HepG2 (cell line): ENCODE measurements around the gene SCRT2. TPM values are rescaled to one million over a fixed set of nuclear protein-coding genes. Genes with fewer than 3 reads are reported as not detected.

ENCODE experiments used
- ATAC-seq: fragments of 200-7000 bp; cut with Tn5 transposase; 3 replicates; pipeline ENCODE4 v1.9.1; 2020; ENCODE audit warnings: mild to moderate bottlenecking, moderate library complexity
- BruUV-seq: library from RNA; stranded (reverse); fragments of 400-500 nt; replicated peaks from 2 replicates; lab custom pipeline; 2021; lab: Mats Ljungman, UMichigan
- CTCF ChIA-PET: fragments of 300-600 bp; formaldehyde crosslinking; extraction: SDS; loops from one replicate; lab custom pipeline; 2021; ENCODE audit warnings: low total read pairs, inconsistent platforms, low intra/inter-chr PET ratio; lab: Yijun Ruan, JAX
- POLR2A ChIA-PET: fragments of 350-600 bp; sonication (Branson Sonifier 250); formaldehyde crosslinking; loops from one replicate; lab custom pipeline; 2020; ENCODE audit warnings: antibody characterized with exemption, inconsistent platforms; lab: Yijun Ruan, JAX
- DNase-seq: peaks from one replicate; pipeline ENCODE4 v3.0.0-alpha.2; 2015; ENCODE audit warnings: low spot score
- FAIRE-seq: peaks from 3 replicates; lab custom pipeline; 2011; peaks lifted over from hg19 to GRCh38; lab: Jason Lieb, UNC
- H2AFZ ChIP-seq: one replicate; pipeline ENCODE4 v1.6.1; 2011; ENCODE audit warnings: low read length, inconsistent platforms
- H3K27ac ChIP-seq: fragments of 300-600 bp; 3 replicates; pipeline ENCODE4 v1.8.0; 2011; ENCODE audit warnings: mixed run types, mild to moderate bottlenecking, mixed read lengths, low read length, inconsistent platforms; ENCODE audit not compliant: insufficient read depth; ENCODE audit errors: extremely low read length
- H3K27me3 ChIP-seq, 2 experiments: fragments of 200-600 bp in 1 of 2; 2 replicates in 1 of 2; 3 replicates in 1 of 2; pipeline versions ENCODE4 v1.6.0 to v1.8.0; 2011; ENCODE audit warnings: low read length in 2 of 2, mild to moderate bottlenecking in 2 of 2, moderate library complexity in 2 of 2, inconsistent platforms in 1 of 2; ENCODE audit not compliant: insufficient read depth in 2 of 2, control insufficient read depth in 1 of 2
- H3K36me3 ChIP-seq, 2 experiments: fragments of 200-600 bp in 1 of 2; replicated peaks in 1 of 2; 2 replicates in 1 of 2; 3 replicates in 1 of 2; pipeline versions ENCODE4 v1.5.1 to v1.8.0; 2011; ENCODE audit warnings: low read length in 2 of 2, inconsistent platforms in 1 of 2; ENCODE audit not compliant: insufficient read depth in 2 of 2, control insufficient read depth in 1 of 2
- H3K4me1 ChIP-seq: 2 replicates; pipeline ENCODE4 v1.5.1; 2012; ENCODE audit warnings: low read length, inconsistent platforms; ENCODE audit not compliant: insufficient read depth
- H3K4me2 ChIP-seq: 2 replicates; pipeline ENCODE4 v1.6.0; 2011; ENCODE audit warnings: low read depth, low read length, inconsistent platforms
- H3K4me3 ChIP-seq, 3 experiments: fragments of 200-600 bp in 1 of 3; sonication (generic), shearing (Covaris generic) in 1 of 3; replicated peaks in 1 of 3; 2 replicates each; pipeline ENCODE4 v1.5.1; 2011 to 2016; ENCODE audit warnings: low read length in 3 of 3, inconsistent platforms in 2 of 3, low read depth in 2 of 3, mild to moderate bottlenecking in 2 of 3, control low read depth in 1 of 3, mixed read lengths in 1 of 3; ENCODE audit not compliant: insufficient read depth in 1 of 3
- H3K79me2 ChIP-seq: one replicate; pipeline ENCODE4 v1.6.1; 2011; ENCODE audit warnings: low read length, inconsistent platforms; ENCODE audit not compliant: insufficient read depth
- H3K9ac ChIP-seq: 2 replicates; pipeline ENCODE4 v1.6.0; 2011; ENCODE audit warnings: mild to moderate bottlenecking, low read depth, low read length, inconsistent platforms; ENCODE audit not compliant: insufficient read depth
- H3K9me3 ChIP-seq: 2 replicates; pipeline ENCODE4 v1.5.1; 2012; ENCODE audit warnings: mild to moderate bottlenecking, low read length
- H4K20me1 ChIP-seq: 2 replicates; pipeline ENCODE4 v1.6.0; 2011; ENCODE audit warnings: inconsistent platforms, mild to moderate bottlenecking, low read length, moderate library complexity; ENCODE audit not compliant: insufficient read depth
- FOXA3 ChIP-seq: IDR thresholded peaks from 2 replicates; pipeline ENCODE4 v1.6.1; 2016; ENCODE audit warnings: missing genetic modification reagents, missing compliant biosample characterization
- POLR2AphosphoS5 ChIP-seq: IDR thresholded peaks from 2 replicates; pipeline ENCODE4 v1.6.1; 2012; ENCODE audit warnings: low read depth, low read length
- PPARG ChIP-seq: conservative IDR thresholded peaks from 2 replicates; pipeline ENCODE4 v1.6.1; 2016; ENCODE audit warnings: missing biosample characterization, missing genetic modification reagents
- RBAK ChIP-seq: sonication (generic); formaldehyde crosslinking; IDR thresholded peaks from 2 replicates; pipeline ENCODE4 v1.5.1; 2020; ENCODE audit warnings: mild to moderate bottlenecking, missing genetic modification reagents
- SIX4 ChIP-seq: sonication (generic); formaldehyde crosslinking; IDR thresholded peaks from 2 replicates; pipeline ENCODE4 v1.4.0; 2020; ENCODE audit warnings: missing genetic modification reagents
- TIGD3 ChIP-seq: sonication (generic); formaldehyde crosslinking; IDR thresholded peaks from 2 replicates; pipeline ENCODE4 v1.5.1; 2020; ENCODE audit warnings: mild to moderate bottlenecking, missing genetic modification reagents, borderline replicate concordance
- U2AF1 ChIP-seq: fragments of 200-400 bp; formaldehyde crosslinking; optimal IDR thresholded peaks from 2 replicates; pipeline ENCODE3; 2017; ENCODE audit warnings: mild to moderate bottlenecking, low read depth, low read length
- ZNF121 ChIP-seq: sonication (generic); formaldehyde crosslinking; IDR thresholded peaks from 2 replicates; pipeline ENCODE4 v1.5.0; 2020; ENCODE audit warnings: mild to moderate bottlenecking, missing genetic modification reagents
- ZNF260 ChIP-seq: sonication (generic); formaldehyde crosslinking; IDR thresholded peaks from 2 replicates; pipeline ENCODE4 v1.4.0; 2020; ENCODE audit warnings: missing genetic modification reagents, low read depth, mild to moderate bottlenecking, borderline replicate concordance
- ZNF501 ChIP-seq: sonication (generic); formaldehyde crosslinking; IDR thresholded peaks from 2 replicates; pipeline ENCODE4 v1.5.1; 2020; ENCODE audit warnings: mild to moderate bottlenecking, moderate library complexity, missing genetic modification reagents
- ZNF530 ChIP-seq: sonication (generic); formaldehyde crosslinking; IDR thresholded peaks from 2 replicates; pipeline ENCODE4 v1.5.0; 2020; ENCODE audit warnings: low read depth, mild to moderate bottlenecking, missing genetic modification reagents
- WGBS: methylation state at CpG from one replicate; pipeline ENCODE4 v1.1.6; 2017; ENCODE audit warnings: low lambda C conversion rate; 5-methylcytosine and 5-hydroxymethylcytosine counted together
- in situ Hi-C: cut with HindIII; loops from 2 replicates; pipeline ENCODE4 v1.10.0; 2017; ENCODE audit warnings: low pct_unique_long_range_greater_than_20kb; ENCODE audit not compliant: extremely low pct_ligation_motif_present
- intact Hi-C: fragments of 100-400 bp; cut with micrococcal nuclease; formaldehyde crosslinking; loops from one replicate; pipeline ENCODE4 v1.10.0; 2022; ENCODE audit not compliant: unreplicated experiment
- polyA plus RNA-seq, 8 experiments: library from polyadenylated mRNA; depleted of rRNA in 3 of 8; stranded (reverse) in 7 of 8; unstranded in 1 of 8; fragments of >200 nt; fragmentation: Illumina TruSeq in 4 of 8; extraction: Trizol in 4 of 8; gene quantifications; 2 replicates each; pipeline versions ENCODE4 v1.2.1 to v1.2.3, GENCODE V29; 2011 to 2016; ENCODE audit warnings: low read depth in 4 of 8, missing spikeins in 1 of 8, mixed read lengths in 1 of 8; ENCODE audit not compliant: insufficient read depth in 1 of 8
- total RNA-seq, 5 experiments: library from RNA; depleted of rRNA; stranded (reverse); fragments of >200 nt; fragmentation: Illumina TruSeq; extraction: Trizol; gene quantifications; 2 replicates each; pipeline ENCODE4 v1.2.3, GENCODE V29; 2016; ENCODE audit warnings: low read depth in 1 of 5

The SCRT2 gene
- total and polyA plus RNA-seq, 2 of the 13 experiments (the other 11 are each of a cell fraction or from before 2014, with no cell fraction given), result not detected

- no peak for TF ChIP-seq ZNF260 (CRISPR knock-in tag)
Measured at GRCh38 chr20:699811-700338, 24.3 kb upstream of the SCRT2 start (continued).

GRCh38 chr20:699342-699741 lies 23.7 kb upstream of the SCRT2 start:
- in situ Hi-C loops, result no loop called here
- no peak overlapping the region for H3K9ac ChIP-seq
- no peaks in the 10 kb centered on the region for H3K9me3 ChIP-seq
- H3K4me1 ChIP-seq, result no peaks in the 10 kb centered on the region
- no peak for DNase-seq
- no peak overlapping the region for H3K4me3 ChIP-seq
- no peak for TF ChIP-seq TIGD3 (CRISPR knock-in tag)
- TF ChIP-seq, all 625 proteins: peak for 0
- no peak overlapping the region for H3K27ac ChIP-seq
- FAIRE-seq, result no peak
- 23% methylated on average over 5 of the region's 6 CpGs for WGBS
- BruUV-seq, result no TSS peak
- POLR2A ChIA-PET, result no interaction called here
- peaks cover 20 to 70% of the 10 kb centered on the region in 2 experiments for H3K27me3 ChIP-seq
- H3K79me2 ChIP-seq, result no peaks in the 10 kb centered on the region
- no peaks in the 10 kb centered on the region; the same call in 1 of the 2 replicates for H4K20me1 ChIP-seq
- intact Hi-C loops, result no loop called here
- CTCF ChIA-PET, result no interaction called here
- ATAC-seq, result no peak; the same call in 2 of the 3 replicates
- H3K4me2 ChIP-seq, result no peak overlapping the region
- H3K36me3 ChIP-seq, result no peaks in the 10 kb centered on the region
- H2AFZ ChIP-seq, result no peak overlapping the region

GRCh38 chr20:698276-698675 lies 22.7 kb upstream of the SCRT2 start:
- Histone ChIP-seq H3K36me3 (no peaks in the 10 kb centered on the region), H2AFZ (no peak overlapping the region), H3K4me2 (no peak overlapping the region), H3K9ac (no peak overlapping the region), H3K27ac (no peak overlapping the region), H3K27me3 (peaks cover 18 to 66% of the 10 kb centered on the region in 2 experiments), H3K4me3 (no peak overlapping the region), H3K9me3 (no peaks in the 10 kb centered on the region), H3K4me1 (no peaks in the 10 kb centered on the region), H3K79me2 (no peaks in the 10 kb centered on the region), H4K20me1 (no peaks in the 10 kb centered on the region; the same call in 1 of the 2 replicates)
- FAIRE-seq (no peak), ATAC-seq (peak; percentile 38; the same call in 1 of the 3 replicates), DNase-seq (no peak)
- TF ChIP-seq ZNF501 (CRISPR knock-in tag) (no peak), ZNF260 (CRISPR knock-in tag) (no peak), FOXA3 (CRISPR knock-in tag) (no peak), PPARG (CRISPR knock-in tag) (no peak), ZNF121 (CRISPR knock-in tag) (no peak), POLR2AphosphoS5 (no peak), U2AF1 (no peak), RBAK (CRISPR knock-in tag) (no peak), ZNF530 (CRISPR knock-in tag) (no peak), SIX4 (no peak)
- intact Hi-C loops, result no loop called here
- WGBS, result 14% methylated on average over 6 of the region's 6 CpGs
- BruUV-seq, result no TSS peak
- in situ Hi-C loops, result no loop called here
- POLR2A ChIA-PET, result no interaction called here
- CTCF ChIA-PET, result no interaction called here
